ENCODE results near the gene SLC37A1.

The SLC37A1 gene

GRCh38 chr21:42591170-42591869 lies 77.7 kb downstream of the SLC37A1 start:
- TF ChIP-seq SIN3A (IDR thresholded peaks at IDR 0.05; ENCODE audit: borderline replicate concordance, insufficient read depth, low read length), result no peak
- no peak for TF ChIP-seq TAF1 (IDR thresholded peaks at IDR 0.05; ENCODE audit: borderline replicate concordance, insufficient read depth, low read length)
- no peak for TF ChIP-seq FOXP2 (optimal IDR thresholded peaks at IDR 0.05; ENCODE audit: borderline replicate concordance, extremely low read depth, extremely low read length, insufficient read depth)
- no peak for TF ChIP-seq POLR2AphosphoS5 (IDR thresholded peaks at IDR 0.05; ENCODE audit: low read depth, low read length)
- no peak for TF ChIP-seq REST (IDR thresholded peaks at IDR 0.05; ENCODE audit: insufficient read depth in 1 of 2, low read depth in 2 of 2, low read length in 2 of 2)

- TF ChIP-seq POLR2AphosphoS5 (IDR thresholded peaks at IDR 0.05; ENCODE audit: low read depth, low read length) (no peak), SIN3A (IDR thresholded peaks at IDR 0.05; ENCODE audit: borderline replicate concordance, insufficient read depth, low read length) (no peak), REST (IDR thresholded peaks at IDR 0.05; ENCODE audit: insufficient read depth in 1 of 2, low read depth in 2 of 2, low read length in 2 of 2) (no peak), FOXP2 (optimal IDR thresholded peaks at IDR 0.05; ENCODE audit: borderline replicate concordance, extremely low read depth, extremely low read length, insufficient read depth) (no peak), TAF1 (IDR thresholded peaks at IDR 0.05; ENCODE audit: borderline replicate concordance, insufficient read depth, low read length) (no peak)
Measured at GRCh38 chr21:42592156-42592820, 78.6 kb downstream of the SLC37A1 start.

GRCh38 chr21:42593007-42593814 lies 79.6 kb downstream of the SLC37A1 start:
- TF ChIP-seq TAF1 (IDR thresholded peaks at IDR 0.05; ENCODE audit: borderline replicate concordance, insufficient read depth, low read length) (no peak), SIN3A (IDR thresholded peaks at IDR 0.05; ENCODE audit: borderline replicate concordance, insufficient read depth, low read length) (no peak), FOXP2 (optimal IDR thresholded peaks at IDR 0.05; ENCODE audit: borderline replicate concordance, extremely low read depth, extremely low read length, insufficient read depth) (no peak), REST (IDR thresholded peaks at IDR 0.05; ENCODE audit: insufficient read depth in 1 of 2, low read depth in 2 of 2, low read length in 2 of 2) (no peak), POLR2AphosphoS5 (IDR thresholded peaks at IDR 0.05; ENCODE audit: low read depth, low read length) (no peak)

GRCh38 chr21:42594616-42595282 lies 81.1 kb downstream of the SLC37A1 start:
- TF ChIP-seq TAF1 (IDR thresholded peaks at IDR 0.05; ENCODE audit: borderline replicate concordance, insufficient read depth, low read length) (no peak), FOXP2 (optimal IDR thresholded peaks at IDR 0.05; ENCODE audit: borderline replicate concordance, extremely low read depth, extremely low read length, insufficient read depth) (no peak), POLR2AphosphoS5 (IDR thresholded peaks at IDR 0.05; ENCODE audit: low read depth, low read length) (no peak), SIN3A (IDR thresholded peaks at IDR 0.05; ENCODE audit: borderline replicate concordance, insufficient read depth, low read length) (no peak), REST (IDR thresholded peaks at IDR 0.05; ENCODE audit: insufficient read depth in 1 of 2, low read depth in 2 of 2, low read length in 2 of 2) (no peak)
